ENCODE data around the gene CEP19.

GRCh38 chr3:196708467-196708866, 3.6 kb downstream of the CEP19 start:
- TF ChIP-seq CTCF (IDR thresholded peaks at IDR 0.05; ENCODE audit: low read depth, low read length, missing input control) = no peak
- TF ChIP-seq YY1 (IDR thresholded peaks at IDR 0.05) = no peak
- no peak for TF ChIP-seq RXRA (IDR thresholded peaks at IDR 0.05)
- no peak for TF ChIP-seq REST (IDR thresholded peaks at IDR 0.05)
- no peak for TF ChIP-seq ZBTB33 (IDR thresholded peaks at IDR 0.05)
